Mammary epithelial cell (primary cell): ENCODE measurements around the gene PCDH17.

Source experiments
- CTCF ChIP-seq, 2 donors: IDR thresholded peaks in 1 of 2; conservative IDR thresholded peaks in 1 of 2; 2 replicates each; pipeline ENCODE4 v1.5.1; 2011 to 2012; ENCODE audit warnings: inconsistent platforms in 2 of 2, low read length in 2 of 2, mild to moderate bottlenecking in 2 of 2, control low read depth in 1 of 2, low read depth in 1 of 2; ENCODE audit not compliant: insufficient read depth in 1 of 2; ENCODE audit errors: extremely low read depth in 1 of 2
- EZH2 ChIP-seq: IDR thresholded peaks from 2 replicates; pipeline ENCODE4 v1.6.1; 2012; ENCODE audit warnings: low read length, inconsistent platforms, borderline replicate concordance

DNA sequence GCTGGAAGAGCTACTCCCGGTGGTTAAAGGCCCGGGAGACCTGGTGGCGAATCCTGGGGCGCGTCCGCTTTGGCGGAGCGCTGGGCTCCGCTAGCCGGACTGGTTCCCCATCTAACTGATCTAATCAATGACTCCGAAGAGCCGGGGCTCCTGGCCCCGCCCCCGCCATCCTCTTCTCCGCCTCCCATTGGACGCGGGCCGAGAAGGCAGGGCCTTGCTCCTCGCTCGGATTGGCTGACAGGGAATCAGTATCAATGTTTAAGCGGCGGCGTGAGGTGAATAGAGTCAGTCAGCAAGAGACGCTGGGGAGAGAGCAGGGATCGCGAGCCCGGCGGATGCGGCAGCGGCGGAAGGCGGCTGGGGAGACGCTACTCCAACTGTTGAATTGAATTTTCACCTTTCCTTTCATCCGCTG is 1.7 kb upstream of the PCDH17 start:
- TF ChIP-seq EZH2 (no peak), CTCF (conservative IDR thresholded peaks at IDR 0.05 in 1 of 2, IDR thresholded peaks at IDR 0.05 in 1 of 2; ENCODE audit: extremely low read depth in 1 of 2, insufficient read depth in 1 of 2, low read depth in 1 of 2, low read length in 2 of 2) (no peak)
